ENCODE data around the gene C6orf89.
"Not testable (repeated sequence)": the region's sequence is repeated elsewhere in the genome, so short reads cannot be mapped to it uniquely, and the experiment has no call there.

C6orf89 gene

GRCh38 chr6:36933519-36933918 lies 47.8 kb downstream of the C6orf89 start:
- H3K36me3 ChIP-seq, result no peaks in the 10 kb centered on the region
- no peaks in the 10 kb centered on the region for H3K27me3 ChIP-seq
- DNase-seq, result no peak
- H3K4me1 ChIP-seq, result peaks cover 9% of the 10 kb centered on the region
- H3K4me3 ChIP-seq (ENCODE audit: low read depth, low read length), result no peak overlapping the region
- H3K9me3 ChIP-seq, result no peaks in the 10 kb centered on the region
- TF ChIP-seq, protein P1, sequence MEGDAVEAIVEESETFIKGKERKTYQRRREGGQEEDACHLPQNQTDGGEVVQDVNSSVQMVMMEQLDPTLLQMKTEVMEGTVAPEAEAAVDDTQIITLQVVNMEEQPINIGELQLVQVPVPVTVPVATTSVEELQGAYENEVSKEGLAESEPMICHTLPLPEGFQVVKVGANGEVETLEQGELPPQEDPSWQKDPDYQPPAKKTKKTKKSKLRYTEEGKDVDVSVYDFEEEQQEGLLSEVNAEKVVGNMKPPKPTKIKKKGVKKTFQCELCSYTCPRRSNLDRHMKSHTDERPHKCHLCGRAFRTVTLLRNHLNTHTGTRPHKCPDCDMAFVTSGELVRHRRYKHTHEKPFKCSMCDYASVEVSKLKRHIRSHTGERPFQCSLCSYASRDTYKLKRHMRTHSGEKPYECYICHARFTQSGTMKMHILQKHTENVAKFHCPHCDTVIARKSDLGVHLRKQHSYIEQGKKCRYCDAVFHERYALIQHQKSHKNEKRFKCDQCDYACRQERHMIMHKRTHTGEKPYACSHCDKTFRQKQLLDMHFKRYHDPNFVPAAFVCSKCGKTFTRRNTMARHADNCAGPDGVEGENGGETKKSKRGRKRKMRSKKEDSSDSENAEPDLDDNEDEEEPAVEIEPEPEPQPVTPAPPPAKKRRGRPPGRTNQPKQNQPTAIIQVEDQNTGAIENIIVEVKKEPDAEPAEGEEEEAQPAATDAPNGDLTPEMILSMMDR (IDR thresholded peaks at IDR 0.05; ENCODE audit: low read depth, low read length), result no peak

DNA sequence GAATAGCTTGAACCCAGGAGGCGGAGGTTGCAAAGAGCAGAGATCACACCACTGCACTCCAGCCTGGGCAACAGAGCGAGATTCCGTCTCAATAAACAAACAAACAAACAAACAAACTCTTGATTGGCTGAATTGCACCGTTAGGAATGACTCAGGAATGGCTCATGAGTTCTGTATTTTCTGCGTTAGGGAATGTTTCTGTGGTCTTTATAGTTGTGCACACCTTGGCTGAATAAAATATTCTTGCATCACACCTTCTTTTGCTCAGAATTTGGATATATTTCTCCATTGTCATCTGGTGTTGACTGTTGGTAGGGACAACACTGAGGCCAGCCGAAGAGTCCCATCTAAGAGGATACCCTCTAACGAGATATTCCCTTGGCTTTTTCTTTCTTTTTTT lies 49.1 kb downstream of the C6orf89 start:
- H3K4me1 ChIP-seq, result peaks cover 9% of the 10 kb centered on the region
- no peaks in the 10 kb centered on the region for H3K27me3 ChIP-seq
- H3K4me3 ChIP-seq (ENCODE audit: low read depth, low read length), result no peak overlapping the region
- TF ChIP-seq, protein P1 (IDR thresholded peaks at IDR 0.05; ENCODE audit: low read depth, low read length), result no peak
- DNase-seq, result no peak
- H3K9me3 ChIP-seq, result no peaks in the 10 kb centered on the region
- H3K36me3 ChIP-seq, result no peaks in the 10 kb centered on the region

DNA sequence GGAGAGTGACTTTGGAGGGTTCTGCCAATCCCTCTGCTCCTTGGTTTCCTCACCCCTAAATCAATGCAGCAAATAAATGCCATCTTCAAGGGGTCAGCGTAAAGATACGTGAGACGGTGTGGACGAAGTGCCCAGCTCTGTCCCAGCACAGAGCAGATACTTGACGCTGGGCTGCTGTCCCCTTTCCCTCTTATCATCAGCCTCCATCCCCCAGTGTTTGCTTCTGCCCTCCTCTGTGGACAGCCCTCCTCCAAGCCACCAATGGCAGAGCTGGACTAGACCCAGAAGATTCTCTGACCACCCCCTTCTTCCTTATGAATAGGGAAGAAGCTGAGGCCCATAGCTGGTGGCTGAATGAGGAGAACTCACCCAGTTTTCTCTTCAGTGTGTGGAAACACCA lies 51.1 kb downstream of the C6orf89 start:
- H3K27me3 ChIP-seq, result no peaks in the 10 kb centered on the region
- TF ChIP-seq, protein P1 (IDR thresholded peaks at IDR 0.05; ENCODE audit: low read depth, low read length), result no peak
- no peak for DNase-seq
- H3K4me1 ChIP-seq, result peaks cover 9% of the 10 kb centered on the region
- H3K9me3 ChIP-seq, result no peaks in the 10 kb centered on the region
- H3K36me3 ChIP-seq, result no peaks in the 10 kb centered on the region
- H3K4me3 ChIP-seq (ENCODE audit: low read depth, low read length), result no peak overlapping the region

DNA sequence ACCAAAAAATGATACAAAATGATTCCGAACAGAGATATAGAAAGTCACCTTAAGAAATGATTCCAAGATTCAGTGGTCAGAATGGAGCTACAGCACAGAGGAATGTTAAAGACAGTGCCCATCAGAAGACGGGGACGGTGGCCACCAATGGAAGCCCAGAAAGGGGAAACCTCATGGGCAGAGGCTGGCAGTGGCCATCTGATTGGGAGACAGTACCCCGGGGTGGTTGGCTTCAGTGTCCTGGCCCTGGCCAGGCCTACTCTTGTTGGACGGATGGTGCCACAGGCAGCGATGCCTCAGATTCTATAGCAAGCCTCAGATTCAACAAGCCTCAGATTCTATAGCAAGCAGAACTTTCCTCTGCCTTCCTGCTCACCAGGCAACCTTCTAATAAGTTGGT lies 52.1 kb downstream of the C6orf89 start:
- Histone ChIP-seq H3K4me1 (peaks cover 9% of the 10 kb centered on the region), H3K4me3 (ENCODE audit: low read depth, low read length) (no peak overlapping the region), H3K9me3 (no peaks in the 10 kb centered on the region), H3K27me3 (no peaks in the 10 kb centered on the region), H3K36me3 (no peaks in the 10 kb centered on the region)
- TF ChIP-seq, protein P1 (IDR thresholded peaks at IDR 0.05; ENCODE audit: low read depth, low read length), result no peak
- DNase-seq, result no peak

- TF ChIP-seq, protein P1 (IDR thresholded peaks at IDR 0.05; ENCODE audit: low read depth, low read length), result no peak
- H3K9me3 ChIP-seq, result no peaks in the 10 kb centered on the region
- no peaks in the 10 kb centered on the region for H3K36me3 ChIP-seq
- H3K27me3 ChIP-seq, result no peaks in the 10 kb centered on the region
- peaks cover 9% of the 10 kb centered on the region for H3K4me1 ChIP-seq
- no peak for DNase-seq
- no peak overlapping the region for H3K4me3 ChIP-seq (ENCODE audit: low read depth, low read length)
Observed at GRCh38 chr6:36938536-36938935, 52.8 kb downstream of the C6orf89 start.

DNA sequence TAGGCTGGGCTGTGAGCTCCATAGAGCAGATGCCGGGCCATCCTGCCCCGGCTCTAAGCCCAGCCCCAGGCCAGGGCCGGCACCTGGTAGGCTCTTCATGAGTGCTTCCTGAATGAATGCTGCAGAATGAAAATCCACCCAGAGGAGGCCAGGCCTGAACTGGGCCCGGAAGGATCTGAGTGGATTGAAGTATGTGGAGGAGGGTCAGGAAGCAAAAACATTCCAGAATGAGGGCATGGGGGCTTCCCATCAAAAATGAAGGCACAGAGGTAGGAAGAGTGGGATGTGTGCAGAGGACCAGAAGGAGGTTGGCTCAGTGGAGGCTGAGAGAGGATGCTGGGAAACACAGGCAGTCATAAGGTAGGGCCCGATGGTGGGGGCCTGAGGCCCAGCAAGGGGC lies 53.3 kb downstream of the C6orf89 start:
- H3K4me3 ChIP-seq (ENCODE audit: low read depth, low read length); H3K9me3 ChIP-seq; H3K27me3 ChIP-seq; H3K36me3 ChIP-seq; H3K4me1 ChIP-seq; DNase-seq: not testable (repeated sequence)

DNA sequence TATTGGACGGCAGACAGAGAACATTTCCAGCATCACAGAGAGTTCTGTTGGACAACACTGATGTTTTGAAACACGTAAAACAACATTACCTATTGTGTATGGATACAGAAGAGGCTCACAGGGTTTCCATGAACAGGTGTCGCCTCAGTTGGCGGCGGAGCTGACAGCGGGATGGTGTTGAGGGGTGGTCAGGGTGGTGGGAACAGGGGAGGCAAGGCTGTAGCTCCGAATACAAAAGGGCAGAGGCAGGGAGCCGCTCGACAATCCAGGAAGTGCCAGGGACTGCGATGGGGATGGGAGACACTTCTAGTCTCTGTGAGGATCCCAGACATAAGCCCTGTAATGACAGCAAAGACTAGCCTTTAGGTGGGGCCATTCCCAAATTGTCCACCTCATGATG lies 54.3 kb downstream of the C6orf89 start:
- no peak for DNase-seq
- H3K4me3 ChIP-seq (ENCODE audit: low read depth, low read length), result no peak overlapping the region
- H3K4me1 ChIP-seq, result peaks cover 9% of the 10 kb centered on the region
- no peaks in the 10 kb centered on the region for H3K27me3 ChIP-seq
- no peaks in the 10 kb centered on the region for H3K9me3 ChIP-seq
- TF ChIP-seq, protein P1 (IDR thresholded peaks at IDR 0.05; ENCODE audit: low read depth, low read length), result no peak
- no peaks in the 10 kb centered on the region for H3K36me3 ChIP-seq

GRCh38 chr6:36941561-36941960 lies 55.8 kb downstream of the C6orf89 start:
- not testable (repeated sequence) for H3K4me3 ChIP-seq (ENCODE audit: low read depth, low read length); H3K36me3 ChIP-seq; DNase-seq; H3K9me3 ChIP-seq; H3K27me3 ChIP-seq; H3K4me1 ChIP-seq

GRCh38 chr6:36942329-36942728 lies 56.6 kb downstream of the C6orf89 start:
- H3K4me3 ChIP-seq (ENCODE audit: low read depth, low read length); H3K27me3 ChIP-seq; H3K4me1 ChIP-seq; DNase-seq; H3K9me3 ChIP-seq; H3K36me3 ChIP-seq: not testable (repeated sequence)

Data from BE2C (cell line).